ENCODE results near the gene FEN1.

- no peak for TF ChIP-seq CTCF (conservative IDR thresholded peaks at IDR 0.05 in 1 of 2, IDR thresholded peaks at IDR 0.05 in 1 of 2; ENCODE audit: extremely low read depth in 1 of 2, insufficient read depth in 1 of 2, low read depth in 1 of 2, low read length in 2 of 2)
- TF ChIP-seq EZH2 (IDR thresholded peaks at IDR 0.05; ENCODE audit: borderline replicate concordance, low read length), result no peak
Measured at GRCh38 chr11:61778357-61778886, 14.3 kb upstream of the FEN1 start.

Data from mammary epithelial cell (primary cell).